ENCODE measurements around the gene NLGN3. TPM values are rescaled to one million over a fixed set of nuclear protein-coding genes. Genes with fewer than 3 reads are reported as not detected.

NLGN3 gene
- total RNA-seq, 1 donor from 2014 or later = 1.7 TPM

DNA sequence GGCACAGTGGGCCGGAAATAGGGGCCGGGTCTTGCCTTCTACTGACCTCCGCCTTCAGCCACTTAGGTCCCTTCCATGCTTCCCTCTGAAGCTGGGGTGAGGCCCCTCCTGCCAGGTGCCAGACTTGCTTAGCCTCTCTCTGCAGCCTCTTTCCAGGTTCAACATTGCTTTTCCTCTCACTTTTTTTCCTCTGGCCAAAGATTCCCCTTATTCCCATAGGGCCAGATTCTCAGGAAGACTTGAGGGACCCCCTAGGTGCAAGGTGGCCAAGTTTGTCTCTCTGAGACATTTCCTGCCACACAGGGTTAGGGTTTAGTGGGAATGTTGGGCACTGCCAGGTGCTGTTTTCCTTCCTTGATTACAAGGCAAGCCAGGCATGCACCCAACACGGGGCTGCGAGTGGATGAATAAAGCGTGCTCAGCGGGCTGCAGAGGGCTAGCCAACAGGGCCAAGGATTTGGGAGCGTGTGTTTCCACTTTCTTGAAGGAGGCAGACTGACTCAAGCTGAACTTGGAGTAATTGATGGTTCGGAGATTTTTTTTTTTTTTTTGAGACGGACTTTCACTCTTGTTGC, 70.8 kb downstream of the NLGN3 start:
- no peak overlapping the region for H3K27ac Mint-ChIP-seq (ENCODE audit: unreplicated experiment)
- H3K4me1 Mint-ChIP-seq (ENCODE audit: unreplicated experiment) = peaks cover 4% of the 10 kb centered on the region
- H3K9me3 Mint-ChIP-seq (ENCODE audit: unreplicated experiment) = no peaks in the 10 kb centered on the region
- no peak overlapping the region for H3K4me3 Mint-ChIP-seq (ENCODE audit: unreplicated experiment)
- H3K36me3 Mint-ChIP-seq (ENCODE audit: low read depth, unreplicated experiment) = no peaks in the 10 kb centered on the region
- DNase-seq (ENCODE audit: low spot score) = no peak
- no peaks in the 10 kb centered on the region for H3K27me3 Mint-ChIP-seq (ENCODE audit: unreplicated experiment)
- TF ChIP-seq, protein P1, sequence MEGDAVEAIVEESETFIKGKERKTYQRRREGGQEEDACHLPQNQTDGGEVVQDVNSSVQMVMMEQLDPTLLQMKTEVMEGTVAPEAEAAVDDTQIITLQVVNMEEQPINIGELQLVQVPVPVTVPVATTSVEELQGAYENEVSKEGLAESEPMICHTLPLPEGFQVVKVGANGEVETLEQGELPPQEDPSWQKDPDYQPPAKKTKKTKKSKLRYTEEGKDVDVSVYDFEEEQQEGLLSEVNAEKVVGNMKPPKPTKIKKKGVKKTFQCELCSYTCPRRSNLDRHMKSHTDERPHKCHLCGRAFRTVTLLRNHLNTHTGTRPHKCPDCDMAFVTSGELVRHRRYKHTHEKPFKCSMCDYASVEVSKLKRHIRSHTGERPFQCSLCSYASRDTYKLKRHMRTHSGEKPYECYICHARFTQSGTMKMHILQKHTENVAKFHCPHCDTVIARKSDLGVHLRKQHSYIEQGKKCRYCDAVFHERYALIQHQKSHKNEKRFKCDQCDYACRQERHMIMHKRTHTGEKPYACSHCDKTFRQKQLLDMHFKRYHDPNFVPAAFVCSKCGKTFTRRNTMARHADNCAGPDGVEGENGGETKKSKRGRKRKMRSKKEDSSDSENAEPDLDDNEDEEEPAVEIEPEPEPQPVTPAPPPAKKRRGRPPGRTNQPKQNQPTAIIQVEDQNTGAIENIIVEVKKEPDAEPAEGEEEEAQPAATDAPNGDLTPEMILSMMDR (IDR thresholded peaks at IDR 0.05; ENCODE audit: unreplicated experiment) = no peak

DNA sequence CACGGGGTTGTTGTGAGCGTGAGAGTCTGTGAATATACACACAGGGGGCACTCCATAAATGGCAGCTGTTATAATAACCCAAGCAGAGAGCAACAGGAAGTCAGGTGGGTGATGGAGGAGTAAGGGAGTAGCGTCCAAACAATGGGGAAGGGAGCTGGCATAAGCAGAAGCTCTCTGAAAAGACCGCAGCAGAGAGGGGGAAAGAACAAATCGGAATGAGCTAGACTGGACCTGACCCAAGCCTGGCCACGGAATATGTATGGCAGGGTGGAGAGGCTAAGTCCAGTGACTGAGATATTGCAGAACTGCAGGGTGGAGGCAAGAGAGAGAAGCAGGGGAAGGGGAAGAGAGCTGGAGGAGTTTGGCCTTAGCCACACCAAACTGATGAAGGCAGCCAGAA, 71.8 kb downstream of the NLGN3 start:
- Mint-ChIP-seq H3K27me3 (ENCODE audit: unreplicated experiment) (no peaks in the 10 kb centered on the region), H3K36me3 (ENCODE audit: low read depth, unreplicated experiment) (no peaks in the 10 kb centered on the region), H3K27ac (ENCODE audit: unreplicated experiment) (no peak overlapping the region), H3K9me3 (ENCODE audit: unreplicated experiment) (no peaks in the 10 kb centered on the region), H3K4me1 (ENCODE audit: unreplicated experiment) (peaks cover 4% of the 10 kb centered on the region), H3K4me3 (ENCODE audit: unreplicated experiment) (no peak overlapping the region)
- no peak for DNase-seq (ENCODE audit: low spot score)
- TF ChIP-seq, protein P1 (IDR thresholded peaks at IDR 0.05; ENCODE audit: unreplicated experiment) = no peak

DNA sequence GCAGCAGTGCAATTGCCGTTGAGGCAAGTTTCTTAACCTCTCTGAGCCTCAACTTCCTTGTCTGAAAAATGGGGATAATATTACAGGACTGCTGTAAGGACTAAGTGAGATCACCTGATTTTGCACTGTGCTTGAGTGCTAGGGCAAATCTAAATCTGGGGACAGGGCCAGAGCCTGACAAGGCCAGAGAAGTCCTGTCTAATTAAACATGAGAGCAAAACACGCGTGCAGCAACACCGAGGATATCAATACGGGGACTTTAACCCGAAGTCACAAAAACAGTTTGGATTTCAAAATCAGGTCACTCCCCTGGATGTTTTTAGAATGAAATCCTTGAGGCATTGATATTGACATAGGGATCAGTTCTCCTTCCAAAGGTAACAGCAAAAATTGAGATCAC, 72.7 kb downstream of the NLGN3 start:
- no peaks in the 10 kb centered on the region for H3K36me3 Mint-ChIP-seq (ENCODE audit: low read depth, unreplicated experiment)
- H3K27me3 Mint-ChIP-seq (ENCODE audit: unreplicated experiment) = no peaks in the 10 kb centered on the region
- TF ChIP-seq, protein P1 (IDR thresholded peaks at IDR 0.05; ENCODE audit: unreplicated experiment) = no peak
- no peak for DNase-seq (ENCODE audit: low spot score)
- no peak overlapping the region for H3K4me3 Mint-ChIP-seq (ENCODE audit: unreplicated experiment)
- no peaks in the 10 kb centered on the region for H3K9me3 Mint-ChIP-seq (ENCODE audit: unreplicated experiment)
- H3K27ac Mint-ChIP-seq (ENCODE audit: unreplicated experiment) = no peak overlapping the region
- H3K4me1 Mint-ChIP-seq (ENCODE audit: unreplicated experiment) = peaks cover 4% of the 10 kb centered on the region

Other genes with a start within 250 kb of the NLGN3 start
- not detected for gene TEX11, start 236.1 kb upstream of the NLGN3 start, total RNA-seq (ENCODE audit: unreplicated experiment)
- gene SLC7A3, start 213.7 kb upstream of the NLGN3 start, total RNA-seq (ENCODE audit: unreplicated experiment) = 1.1 TPM
- 95.0 TPM for gene SNX12, start 76.5 kb upstream of the NLGN3 start, total RNA-seq (ENCODE audit: unreplicated experiment)
- 16.4 TPM for gene FOXO4, start 49.0 kb upstream of the NLGN3 start, total RNA-seq (ENCODE audit: unreplicated experiment)
- not detected for gene CXorf65, start 38.1 kb upstream of the NLGN3 start, total RNA-seq (ENCODE audit: unreplicated experiment)
- gene IL2RG, start 33.3 kb upstream of the NLGN3 start, total RNA-seq (ENCODE audit: unreplicated experiment) = not detected
- gene MED12, start 26.2 kb upstream of the NLGN3 start, total RNA-seq (ENCODE audit: unreplicated experiment) = 128 TPM
- gene GJB1, start 78.4 kb downstream of the NLGN3 start, total RNA-seq (ENCODE audit: unreplicated experiment) = not detected
- 78.1 TPM for gene ZMYM3, start 109.3 kb downstream of the NLGN3 start, total RNA-seq (ENCODE audit: unreplicated experiment)
- gene NONO, start 138.8 kb downstream of the NLGN3 start, total RNA-seq (ENCODE audit: unreplicated experiment) = 549 TPM
- gene ITGB1BP2, start 156.9 kb downstream of the NLGN3 start, total RNA-seq (ENCODE audit: unreplicated experiment) = 2.8 TPM
- gene TAF1, start 221.5 kb downstream of the NLGN3 start, total RNA-seq (ENCODE audit: unreplicated experiment) = 50.6 TPM